GM12878 (cell line): ENCODE data around the gene ARHGEF26. TPM values are rescaled to one million over a fixed set of nuclear protein-coding genes. Genes with fewer than 3 reads are reported as not detected.
A peak's percentile ranks its signal among the peaks of the same experiment; 100 is the strongest.

Source experiments
- ATAC-seq: fragments of 200-7000 bp; cut with Tn5 transposase; 3 replicates; pipeline ENCODE4 v1.9.1; 2020; ENCODE audit warnings: mild to moderate bottlenecking, moderate library complexity
- BruUV-seq: library from RNA; stranded (reverse); fragments of 400-500 nt; replicated peaks from 2 replicates; lab custom pipeline; 2021; lab: Mats Ljungman, UMichigan
- CTCF ChIA-PET: fragments of 300-600 bp; sonication (Branson Sonifier 250); formaldehyde crosslinking; extraction: SDS; loops from one replicate; lab custom pipeline; 2021; ENCODE audit warnings: inconsistent platforms; lab: Yijun Ruan, JAX
- POLR2A ChIA-PET: fragments of 350-600 bp; formaldehyde crosslinking; extraction: SDS; loops from one replicate; lab custom pipeline; 2021; ENCODE audit warnings: inconsistent platforms; lab: Charles Lee
- RAD21 ChIA-PET: fragments of 300-600 bp; sonication (Branson Sonifier 250); formaldehyde crosslinking; loops from one replicate; lab custom pipeline; 2023; ENCODE audit warnings: antibody characterized with exemption; ENCODE audit not compliant: unreplicated experiment; lab: Charles Lee
- SMC1A ChIA-PET: fragments of 300-600 bp; sonication (Branson Sonifier 250); formaldehyde crosslinking; loops from one replicate; lab custom pipeline; 2023; ENCODE audit not compliant: unreplicated experiment, uncharacterized antibody; lab: Charles Lee
- DNase-seq: peaks from one replicate; pipeline ENCODE4 v3.0.0-alpha.2; 2011; ENCODE audit warnings: low read depth, low spot score
- FAIRE-seq: peaks from 3 replicates; lab custom pipeline; 2011; peaks lifted over from hg19 to GRCh38; lab: Jason Lieb, UNC
- H2AFZ ChIP-seq: 2 replicates; pipeline ENCODE4 v1.6.0; 2011; ENCODE audit warnings: low read depth, low read length, control low read depth; ENCODE audit not compliant: control insufficient read depth
- H3K27ac ChIP-seq: 2 replicates; pipeline ENCODE4 v1.5.1; 2011; ENCODE audit warnings: control low read depth; ENCODE audit not compliant: control insufficient read depth, insufficient read depth
- H3K27me3 ChIP-seq, 2 experiments: replicated peaks in 1 of 2; 2 replicates each; pipeline versions ENCODE4 v1.6.0 to v1.6.1; 2011; ENCODE audit warnings: low read length in 1 of 2; ENCODE audit not compliant: control insufficient read depth in 2 of 2, insufficient read depth in 2 of 2
- H3K36me3 ChIP-seq, 2 experiments: 2 replicates each; pipeline ENCODE4 v1.5.1; 2011; ENCODE audit warnings: low read length in 1 of 2; ENCODE audit not compliant: control insufficient read depth in 2 of 2, insufficient read depth in 2 of 2
- H3K4me1 ChIP-seq: 2 replicates; pipeline ENCODE4 v1.6.1; 2011; ENCODE audit warnings: mild to moderate bottlenecking, low read length, moderate library complexity, mixed read lengths; ENCODE audit not compliant: control insufficient read depth, insufficient read depth
- H3K4me2 ChIP-seq: 2 replicates; pipeline ENCODE4 v1.6.0; 2011; ENCODE audit warnings: control low read depth; ENCODE audit not compliant: control insufficient read depth, insufficient read depth
- H3K4me3 ChIP-seq: fragments of 200-600 bp; sonication (generic); 2 replicates; pipeline ENCODE4 v1.5.1; 2016
- H3K79me2 ChIP-seq: 2 replicates; pipeline ENCODE4 v1.6.0; 2011; ENCODE audit warnings: low read length; ENCODE audit not compliant: control insufficient read depth, insufficient read depth
- H3K9ac ChIP-seq: 2 replicates; pipeline ENCODE4 v1.8.0; 2011; ENCODE audit warnings: low read length, control low read depth, mixed read lengths; ENCODE audit not compliant: control insufficient read depth, insufficient read depth
- H3K9me3 ChIP-seq: replicated peaks from 3 replicates; pipeline ENCODE4 v1.5.1; 2011; ENCODE audit warnings: mild to moderate bottlenecking, low read length; ENCODE audit not compliant: control insufficient read depth, insufficient read depth
- H4K20me1 ChIP-seq: 2 replicates; pipeline ENCODE4 v1.6.0; 2011; ENCODE audit not compliant: control insufficient read depth, insufficient read depth
- SUZ12 ChIP-seq: fragments of 200-600 bp; sonication (generic); IDR thresholded peaks from one replicate; pipeline ENCODE4 v1.6.1; 2018; ENCODE audit warnings: antibody characterized with exemption, mild to moderate bottlenecking; ENCODE audit not compliant: unreplicated experiment
- ZNF687 ChIP-seq: fragments of 450-650 bp; IDR thresholded peaks from 2 replicates; pipeline ENCODE4 v1.6.1; 2017; ENCODE audit warnings: mild to moderate bottlenecking, moderate library complexity
- in situ Hi-C: fragments of 300-500 bp; cut with MboI; formaldehyde crosslinking; loops from 9 replicates; pipeline ENCODE4 v1.14.3; 2018; ENCODE audit warnings: mixed read lengths
- intact Hi-C: fragments of 100-400 bp; cut with micrococcal nuclease; formaldehyde crosslinking; loops from one replicate; pipeline ENCODE4 v1.14.2; 2022; ENCODE audit not compliant: unreplicated experiment
- polyA plus RNA-seq, 11 experiments: library from polyadenylated mRNA; depleted of rRNA in 4 of 11; unstranded in 6 of 11; stranded (reverse) in 5 of 11; fragments of >200 nt; fragmentation: Nextera tagmentation in 4 of 11; fragmentation: Illumina TruSeq in 1 of 11; extraction: Ambion mirVana in 4 of 11; extraction: Trizol in 1 of 11; gene quantifications; 1 replicate in 1 of 11; 2 replicates in 10 of 11; pipeline versions ENCODE4 v1.2.1 to v1.2.3, GENCODE V29; 2011 to 2016; ENCODE audit warnings: inconsistent platforms in 2 of 11, missing spikeins in 2 of 11, low read depth in 1 of 11
- total RNA-seq, 4 experiments: library from RNA; depleted of rRNA in 3 of 4; stranded (reverse); fragments of >200 nt in 3 of 4; fragmentation: Illumina TruSeq in 1 of 4; extraction: Trizol in 1 of 4; gene quantifications; 2 replicates each; pipeline versions ENCODE4 v1.2.1 to v1.2.3, GENCODE V29; 2013 to 2021

Gene ARHGEF26
- total and polyA plus RNA-seq, 10 of the 15 experiments (the other 5 are each of a cell fraction or from before 2014, with no cell fraction given) = 0.02 to 0.47 (median 0.05) TPM; not detected in 1

GRCh38 chr3:154307363-154307762, 186.2 kb downstream of the ARHGEF26 start:
- FAIRE-seq (no peak), ATAC-seq (peak; percentile 22; the same call in 1 of the 3 replicates), DNase-seq (no peak)
- peaks cover 5 to 16% of the 10 kb centered on the region in 2 experiments for H3K36me3 ChIP-seq
- no peak overlapping the region for H3K4me2 ChIP-seq
- no peaks in the 10 kb centered on the region for H4K20me1 ChIP-seq
- ChIA-PET SMC1A (interaction anchor here (0.8 kb wide), 1 partner anchor 10 kb away, joined by 3 read pairs; no protein-coding TSS in a partner anchor), POLR2A (interaction anchor here (0.6 to 0.9 kb wide), 2 partner anchors 8 to 855 kb away, joined by 4 to 5 read pairs; no protein-coding TSS in a partner anchor), CTCF (interaction anchor here (1.0 kb wide), 1 partner anchor 11 kb away, joined by 4 read pairs; no protein-coding TSS in a partner anchor), RAD21 (no interaction called here)
- H3K4me3 ChIP-seq = no peak overlapping the region
- TF ChIP-seq ZNF687 (no peak), SUZ12 (peak; percentile 25)
- H2AFZ ChIP-seq = no peak overlapping the region
- BruUV-seq = no TSS peak
- H3K27ac ChIP-seq = no peak overlapping the region
- H3K27me3 ChIP-seq = no peaks in the 10 kb centered on the region
- no peaks in the 10 kb centered on the region; the same call in 1 of the 2 replicates for H3K4me1 ChIP-seq
- in situ Hi-C loops (no loop called here), intact Hi-C loops (no loop called here)
- no peak overlapping the region for H3K9ac ChIP-seq
- H3K9me3 ChIP-seq = no peaks in the 10 kb centered on the region
- H3K79me2 ChIP-seq = no peaks in the 10 kb centered on the region

Other genes starting within 250 kb of the ARHGEF26 start
- 41.3 and 48.4 TPM in 2 replicates for gene DHX36, start 203.1 kb downstream of the ARHGEF26 start, total RNA-seq (2014; rRNA removed)
- gene DHX36, start 203.1 kb downstream of the ARHGEF26 start, total RNA-seq (2014; rRNA removed; fragmentation: Illumina TruSeq; extraction: Trizol) = 43.1 and 44.7 TPM in 2 replicates
- gene DHX36, start 203.1 kb downstream of the ARHGEF26 start, total RNA-seq (2021) = 53.6 and 54.0 TPM in 2 replicates
- gene DHX36, start 203.1 kb downstream of the ARHGEF26 start, polyA plus RNA-seq (2011; rRNA removed) = 70.5 and 84.7 TPM in 2 replicates
- gene DHX36, start 203.1 kb downstream of the ARHGEF26 start, polyA plus RNA-seq (2014; fragmentation: Illumina TruSeq; extraction: Trizol) = 55.5 and 73.6 TPM in 2 replicates
- gene DHX36, start 203.1 kb downstream of the ARHGEF26 start, polyA plus RNA-seq (2014; fragmentation: Nextera tagmentation; extraction: Ambion mirVana) = 10 to 100 TPM; 40.8 to 41.9 TPM
- 34.2 and 36.3 TPM in 2 replicates for gene DHX36, start 203.1 kb downstream of the ARHGEF26 start, polyA plus RNA-seq (2014; rRNA removed)
- 10 to 100 TPM; 16.2 to 21.1 TPM for gene DHX36, start 203.1 kb downstream of the ARHGEF26 start, polyA plus RNA-seq (2016; fragmentation: Nextera tagmentation; extraction: Ambion mirVana)